HG03575 (cell line): ENCODE results near the gene VCX3A.
"Not testable (repeated sequence)": the region's sequence is repeated elsewhere in the genome, so short reads cannot be mapped to it uniquely, and the experiment has no call there.

Experiments
- ATAC-seq: cut with Tn5 transposase; IDR thresholded peaks from one replicate; pipeline ENCODE4 v1.9.1; 2021; ENCODE audit not compliant: unreplicated experiment, insufficient number of reproducible peaks, low FRiP score; ENCODE audit errors: extremely low read depth

VCX3A gene

DNA sequence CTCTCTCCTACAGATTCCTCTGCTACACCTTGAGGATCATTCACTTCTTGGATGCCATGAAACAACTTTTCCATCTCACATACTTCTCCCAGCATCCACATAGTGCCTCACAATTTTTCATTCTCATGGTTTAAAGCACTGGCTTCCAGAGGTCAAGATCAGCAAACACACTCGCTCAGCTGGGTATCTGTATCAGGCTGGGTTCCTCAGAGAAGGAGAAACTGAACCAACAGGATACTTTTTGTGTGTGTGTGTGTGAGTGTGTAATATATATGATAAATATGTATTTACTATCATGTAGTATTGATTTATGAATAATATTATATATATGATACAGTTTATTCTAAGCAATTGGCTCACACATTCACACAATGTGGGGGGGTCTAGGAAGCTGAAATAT, at the start of gene VCX3A:
TSS of gene VCX3A (minus strand) at position 101 of the 400 bp plus-strand sequence. CDS start 621 bp downstream, outside the sequence.
- ATAC-seq: not testable (repeated sequence)

DNA sequence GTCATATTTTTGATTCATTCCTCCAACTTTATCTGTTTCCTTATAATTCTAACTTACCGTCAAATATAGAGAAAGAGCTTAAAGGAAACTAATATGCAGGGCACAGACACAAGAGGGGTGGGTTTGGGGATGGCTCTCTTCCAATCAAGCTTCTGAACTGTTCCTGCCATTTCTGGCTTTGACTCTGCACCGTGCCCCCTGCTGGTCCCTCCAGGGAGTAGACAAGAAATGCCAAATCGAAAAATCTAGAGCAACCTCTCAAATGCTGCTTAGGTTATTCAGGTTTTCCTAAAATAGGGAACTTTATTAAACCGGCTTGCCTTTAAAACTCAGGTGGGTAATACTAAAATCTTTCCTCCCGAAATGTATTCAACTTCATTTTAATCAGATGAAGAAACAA, 39.8 kb upstream of the VCX3A start:
- no peak for ATAC-seq

DNA sequence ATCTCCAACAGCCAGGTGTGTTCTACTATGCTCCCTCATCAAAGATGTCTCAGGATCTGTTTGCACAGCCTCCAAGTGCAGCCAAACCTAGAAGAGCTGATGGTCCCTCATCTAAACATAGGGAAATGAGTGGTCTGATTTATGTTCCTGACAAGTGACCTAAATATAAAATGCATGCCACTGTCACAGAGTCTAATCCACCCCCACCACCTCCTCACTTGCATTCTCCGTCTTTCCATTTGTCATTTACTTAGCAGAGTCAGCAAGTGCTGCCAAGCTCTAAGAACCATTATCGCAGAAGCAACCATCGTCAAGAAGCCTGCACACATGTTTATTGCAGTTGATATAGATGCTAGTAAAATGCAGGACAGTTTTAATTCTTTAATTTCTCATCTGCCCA, 33.1 kb upstream of the VCX3A start:
- ATAC-seq: no peak

DNA sequence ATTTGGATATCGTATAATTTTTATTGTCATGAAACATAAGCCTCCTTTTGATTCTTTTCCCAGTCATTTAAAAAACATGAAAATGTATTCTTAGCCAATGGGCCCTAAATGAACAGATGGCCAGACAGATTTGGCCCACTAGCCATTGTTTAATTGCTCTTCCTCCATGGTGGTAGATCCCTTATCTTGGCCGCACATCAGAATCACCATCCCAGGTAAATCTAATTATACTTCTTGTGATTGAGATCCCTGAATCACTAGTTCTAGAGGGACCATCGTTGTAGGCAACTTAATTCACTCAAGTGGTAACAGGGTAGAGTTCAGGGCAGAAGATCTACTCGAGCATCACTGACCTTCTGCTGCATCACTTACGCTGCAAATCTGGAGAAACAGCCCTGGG, 24.1 kb upstream of the VCX3A start:
- no peak for ATAC-seq

DNA sequence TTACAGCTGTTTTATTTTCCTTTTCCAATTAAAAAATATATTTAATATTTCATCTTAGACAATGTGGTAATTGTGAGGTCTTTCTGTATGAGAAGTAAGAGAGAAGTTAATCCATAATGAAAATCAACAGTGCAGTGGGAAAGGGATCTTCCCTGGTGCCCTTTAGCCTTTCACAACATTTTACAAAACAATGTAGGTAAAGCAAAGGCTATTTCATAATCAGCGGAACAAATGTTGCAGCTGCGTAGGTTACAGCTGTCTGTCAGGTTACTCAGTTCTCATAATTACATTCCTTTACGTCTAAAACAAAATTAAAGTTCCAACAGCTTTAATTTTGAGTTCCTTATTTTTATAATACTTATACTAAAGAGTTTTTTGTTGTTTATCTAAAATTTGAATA, 22.8 kb upstream of the VCX3A start:
- no peak for ATAC-seq

DNA sequence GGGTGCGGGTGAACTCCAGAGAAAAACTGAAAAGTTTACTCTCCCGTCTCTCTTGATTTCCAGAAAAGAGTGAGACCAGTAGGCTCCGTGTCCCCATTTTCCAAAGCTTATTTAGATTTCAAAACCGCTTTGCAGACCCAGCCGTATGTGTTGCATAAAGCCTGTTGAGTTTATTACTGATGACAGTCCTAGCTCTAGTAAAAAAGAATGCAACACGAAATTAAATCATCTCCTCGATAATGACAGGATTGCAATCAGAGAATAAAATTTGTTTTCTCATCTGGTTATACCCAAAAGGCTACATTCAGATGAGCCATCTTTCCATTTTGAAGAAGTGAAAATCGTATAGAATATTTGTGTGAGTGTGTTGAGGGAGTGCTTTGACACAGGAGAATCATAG, 16.1 kb upstream of the VCX3A start:
- no peak for ATAC-seq

DNA sequence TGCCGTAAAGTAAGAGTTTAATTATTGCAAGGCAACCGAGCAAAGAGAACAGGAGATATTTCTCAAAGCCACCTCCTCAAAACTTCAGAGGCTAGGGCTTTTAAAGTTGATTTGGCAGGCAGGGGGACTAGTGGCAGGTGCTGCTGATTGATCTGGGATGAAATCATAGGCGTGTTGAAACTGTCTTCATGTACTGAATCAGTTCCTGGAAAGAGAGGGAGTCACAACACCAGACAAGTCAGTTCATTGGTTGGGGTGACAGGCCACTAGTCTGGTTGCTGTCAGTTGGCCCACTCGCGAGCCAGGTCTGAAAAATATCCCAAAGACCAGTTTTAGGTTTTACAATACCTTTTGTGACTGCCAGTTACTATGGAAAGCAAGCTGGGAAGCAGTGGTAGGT, 10.8 kb upstream of the VCX3A start:
- ATAC-seq: no peak

DNA sequence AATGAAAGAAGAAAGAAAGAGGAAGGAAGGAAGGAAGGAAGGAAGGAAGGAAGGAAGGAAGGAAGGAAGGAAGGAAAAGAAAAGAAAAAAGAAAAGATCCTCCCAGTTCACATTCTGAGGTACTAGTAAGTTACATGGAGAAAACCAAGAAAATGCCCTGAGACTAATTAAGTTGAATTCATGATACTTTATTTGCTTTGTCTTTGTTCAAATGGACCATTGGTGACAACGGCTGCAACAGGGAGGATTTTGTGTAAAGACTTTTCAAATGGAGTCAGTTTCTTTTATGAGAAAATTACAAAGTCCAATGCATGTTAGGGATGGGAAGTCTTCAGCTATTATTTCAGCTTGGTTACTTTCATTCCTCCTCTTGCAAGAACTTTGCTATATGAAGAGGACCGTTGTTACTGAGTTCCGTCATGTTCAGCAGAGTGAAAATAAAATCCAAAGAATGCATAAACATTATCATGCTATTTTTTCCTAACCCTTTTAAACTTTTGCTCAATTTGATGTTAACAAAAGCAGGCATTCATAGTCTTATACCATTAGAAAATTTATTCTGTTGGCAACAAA, 8.3 kb downstream of the VCX3A start:
- ATAC-seq: no peak

DNA sequence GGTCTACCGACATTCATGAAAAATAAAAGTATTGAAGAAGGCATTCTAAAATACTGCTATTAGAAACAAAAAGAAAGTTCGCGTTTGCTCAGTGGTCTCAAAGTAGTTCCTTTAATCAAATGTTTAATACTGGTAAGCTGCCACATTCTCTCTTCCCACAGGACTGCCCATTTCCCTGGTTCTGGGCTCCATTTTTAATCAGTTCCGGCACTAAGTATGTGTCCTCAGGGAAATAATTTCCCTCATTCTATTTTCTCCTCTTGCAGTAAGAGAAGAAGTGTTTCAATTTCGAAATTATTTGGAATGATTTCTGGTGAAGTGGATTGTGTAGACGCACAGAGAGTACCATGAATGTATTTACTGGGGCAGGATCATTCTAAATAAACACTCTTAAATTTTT, 17.5 kb downstream of the VCX3A start:
- ATAC-seq: no peak

DNA sequence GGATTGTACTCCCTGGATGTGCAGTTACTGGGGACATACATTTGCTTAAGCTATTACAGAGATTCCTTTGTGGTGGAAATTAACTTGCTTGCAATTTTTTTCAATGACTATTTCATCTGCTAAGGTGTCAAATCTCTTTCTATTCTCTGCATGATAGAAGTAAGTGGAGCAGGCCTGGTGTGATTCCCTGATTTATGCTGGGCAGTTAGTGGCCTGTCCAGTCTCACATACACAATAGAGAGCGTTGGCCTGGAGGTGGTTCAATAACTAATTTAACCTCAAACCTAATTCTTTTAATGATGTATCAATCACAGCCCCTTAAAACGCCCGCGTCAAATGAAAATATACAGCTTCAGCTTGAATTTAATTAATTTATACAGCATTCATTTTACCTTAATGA, 28.5 kb downstream of the VCX3A start:
- no peak for ATAC-seq

DNA sequence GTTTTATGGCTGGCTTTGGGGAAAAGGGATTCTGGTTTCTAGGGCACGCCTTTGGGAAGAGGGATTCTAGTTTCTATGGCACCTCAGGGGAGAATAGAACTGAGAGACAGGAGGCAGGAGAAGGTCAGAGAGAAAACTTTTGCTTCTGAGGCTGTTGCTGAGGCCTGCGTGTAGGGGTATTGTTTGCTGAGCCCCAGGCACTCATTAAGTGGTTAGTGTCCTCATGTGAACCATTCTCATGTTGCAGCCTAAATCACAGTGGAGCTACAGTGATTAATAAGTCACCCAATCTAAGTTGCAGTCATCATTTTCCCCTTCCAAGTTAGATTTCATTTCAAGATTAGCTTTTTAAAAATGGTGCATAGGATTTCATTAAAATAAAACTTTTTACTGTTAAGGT, 29.0 kb downstream of the VCX3A start:
- ATAC-seq: no peak

DNA sequence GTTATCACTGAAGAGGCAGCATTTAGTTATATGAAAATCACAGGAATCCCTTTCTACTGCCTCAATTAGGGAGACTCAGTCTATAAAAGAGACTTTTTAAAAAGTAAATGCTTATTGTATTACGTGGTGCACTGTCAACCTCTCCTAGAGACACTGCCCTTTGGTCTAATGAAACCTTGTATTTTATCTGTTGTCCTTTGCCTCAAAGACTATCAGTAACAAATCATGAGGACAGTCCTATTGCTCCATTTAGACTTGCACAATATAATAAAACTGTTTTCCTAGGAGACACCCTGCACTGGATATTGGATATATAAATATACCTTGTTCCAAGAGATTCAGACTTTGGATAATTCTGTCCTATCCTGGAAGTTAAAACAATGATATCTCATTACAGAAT, 34.2 kb downstream of the VCX3A start:
- ATAC-seq: no peak

DNA sequence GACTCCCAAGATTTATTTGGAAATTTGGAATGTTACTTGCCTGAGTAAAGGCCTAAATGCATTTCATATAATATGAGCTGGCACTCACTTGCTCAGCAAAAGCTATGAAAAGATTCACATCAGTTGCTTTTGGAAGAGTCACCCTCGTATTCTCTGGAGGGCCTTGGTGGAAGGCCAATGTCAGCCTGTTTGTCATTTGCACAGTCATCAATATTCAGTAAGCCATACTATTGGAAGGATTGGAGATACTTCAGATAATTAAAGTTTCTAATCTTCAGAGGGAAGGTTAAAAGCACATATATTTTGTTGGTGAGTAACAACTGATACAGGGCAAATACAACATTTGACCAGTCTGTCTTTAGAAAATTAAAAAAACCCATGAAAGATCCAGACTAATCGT, 36.6 kb downstream of the VCX3A start:
- no peak for ATAC-seq
